Measurements from ENCODE around the gene CREB1. TPM values are rescaled to one million over a fixed set of nuclear protein-coding genes. Genes with fewer than 3 reads are reported as not detected.

CREB1 gene
- total and polyA plus RNA-seq, 11 donors, result 4.3 to 58.9 (median 48.9) TPM

DNA sequence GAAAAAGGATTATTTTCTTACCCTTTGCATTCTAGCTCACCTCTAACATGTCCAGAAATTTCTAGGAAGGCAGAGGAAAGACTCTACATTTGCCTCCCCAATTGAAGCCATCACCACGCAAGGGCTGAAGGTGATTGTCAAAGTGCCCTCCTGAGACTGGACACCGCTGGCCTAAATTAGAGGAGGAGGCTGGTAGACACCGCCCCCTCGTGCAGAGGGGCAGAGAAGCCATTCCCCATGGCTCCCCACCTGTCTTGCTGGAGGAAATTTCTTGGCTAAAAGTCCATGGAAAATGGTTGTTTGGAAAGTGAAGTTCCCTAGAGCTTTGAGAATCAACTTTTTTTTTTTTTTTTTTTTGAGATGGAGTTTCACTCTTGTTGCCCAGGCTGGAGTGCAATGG lies 31.3 kb upstream of the CREB1 start:
- TF ChIP-seq, protein P1, sequence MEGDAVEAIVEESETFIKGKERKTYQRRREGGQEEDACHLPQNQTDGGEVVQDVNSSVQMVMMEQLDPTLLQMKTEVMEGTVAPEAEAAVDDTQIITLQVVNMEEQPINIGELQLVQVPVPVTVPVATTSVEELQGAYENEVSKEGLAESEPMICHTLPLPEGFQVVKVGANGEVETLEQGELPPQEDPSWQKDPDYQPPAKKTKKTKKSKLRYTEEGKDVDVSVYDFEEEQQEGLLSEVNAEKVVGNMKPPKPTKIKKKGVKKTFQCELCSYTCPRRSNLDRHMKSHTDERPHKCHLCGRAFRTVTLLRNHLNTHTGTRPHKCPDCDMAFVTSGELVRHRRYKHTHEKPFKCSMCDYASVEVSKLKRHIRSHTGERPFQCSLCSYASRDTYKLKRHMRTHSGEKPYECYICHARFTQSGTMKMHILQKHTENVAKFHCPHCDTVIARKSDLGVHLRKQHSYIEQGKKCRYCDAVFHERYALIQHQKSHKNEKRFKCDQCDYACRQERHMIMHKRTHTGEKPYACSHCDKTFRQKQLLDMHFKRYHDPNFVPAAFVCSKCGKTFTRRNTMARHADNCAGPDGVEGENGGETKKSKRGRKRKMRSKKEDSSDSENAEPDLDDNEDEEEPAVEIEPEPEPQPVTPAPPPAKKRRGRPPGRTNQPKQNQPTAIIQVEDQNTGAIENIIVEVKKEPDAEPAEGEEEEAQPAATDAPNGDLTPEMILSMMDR (IDR thresholded peaks at IDR 0.05), result no peak
- TF ChIP-seq POLR2A (IDR thresholded peaks at IDR 0.05), result no peak
- 47 to 77% (median 68%) methylated on average over 4 of the region's 4 CpGs for WGBS, 4 donors
- Histone ChIP-seq H3K4me1 (peaks cover 0 to 59% (median 25%) of the 10 kb centered on the region in 12 donors), H3K9me3 (no peaks in the 10 kb centered on the region), H3K36me3 (no peaks in the 10 kb centered on the region), H3K4me3 (no peak overlapping the region), H3K27me3 (no peaks in the 10 kb centered on the region), H3K27ac (peak overlapping the region in 10 of 12 donors; percentile 4 to 88 (median 46))
- ATAC-seq (peak in 1 of 4 donors; percentile 23), DNase-seq (no peak)
- intact Hi-C loops (cut with DNase I), result no loop called here

DNA sequence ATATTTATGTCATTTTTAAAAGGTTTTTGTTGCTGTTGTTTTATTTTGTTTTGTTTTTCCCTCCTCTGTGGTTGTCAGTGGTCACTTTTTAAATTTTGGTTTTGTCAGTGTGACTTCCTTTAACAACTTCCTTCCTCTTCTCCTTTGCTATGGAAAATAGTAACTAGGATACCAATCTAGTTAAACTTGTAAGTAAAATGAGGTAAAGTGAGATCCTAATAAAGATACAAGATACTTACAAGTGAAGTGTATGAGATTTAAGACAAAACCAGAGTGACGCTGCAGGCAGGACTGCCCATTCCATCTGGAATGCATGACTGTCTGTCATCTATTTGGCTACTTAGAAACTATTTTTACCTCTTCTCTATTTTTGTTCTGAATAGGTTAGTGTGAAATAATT lies 30.6 kb upstream of the CREB1 start:
- no peaks in the 10 kb centered on the region for H3K27me3 ChIP-seq
- H3K4me3 ChIP-seq, result no peak overlapping the region
- intact Hi-C loops (cut with DNase I), result no loop called here
- TF ChIP-seq, protein P1 (IDR thresholded peaks at IDR 0.05), result no peak
- TF ChIP-seq POLR2A (IDR thresholded peaks at IDR 0.05), result no peak
- 21 to 30% (median 26%) methylated on average over 1 of the region's 1 CpG for WGBS, 4 donors
- peaks cover 0 to 61% (median 31%) of the 10 kb centered on the region in 12 donors for H3K4me1 ChIP-seq
- H3K36me3 ChIP-seq, result no peaks in the 10 kb centered on the region
- H3K27ac ChIP-seq, result peak overlapping the region in 10 of 12 donors; percentile 8 to 88 (median 46)
- DNase-seq (no peak), ATAC-seq (no peak)
- no peaks in the 10 kb centered on the region for H3K9me3 ChIP-seq

DNA sequence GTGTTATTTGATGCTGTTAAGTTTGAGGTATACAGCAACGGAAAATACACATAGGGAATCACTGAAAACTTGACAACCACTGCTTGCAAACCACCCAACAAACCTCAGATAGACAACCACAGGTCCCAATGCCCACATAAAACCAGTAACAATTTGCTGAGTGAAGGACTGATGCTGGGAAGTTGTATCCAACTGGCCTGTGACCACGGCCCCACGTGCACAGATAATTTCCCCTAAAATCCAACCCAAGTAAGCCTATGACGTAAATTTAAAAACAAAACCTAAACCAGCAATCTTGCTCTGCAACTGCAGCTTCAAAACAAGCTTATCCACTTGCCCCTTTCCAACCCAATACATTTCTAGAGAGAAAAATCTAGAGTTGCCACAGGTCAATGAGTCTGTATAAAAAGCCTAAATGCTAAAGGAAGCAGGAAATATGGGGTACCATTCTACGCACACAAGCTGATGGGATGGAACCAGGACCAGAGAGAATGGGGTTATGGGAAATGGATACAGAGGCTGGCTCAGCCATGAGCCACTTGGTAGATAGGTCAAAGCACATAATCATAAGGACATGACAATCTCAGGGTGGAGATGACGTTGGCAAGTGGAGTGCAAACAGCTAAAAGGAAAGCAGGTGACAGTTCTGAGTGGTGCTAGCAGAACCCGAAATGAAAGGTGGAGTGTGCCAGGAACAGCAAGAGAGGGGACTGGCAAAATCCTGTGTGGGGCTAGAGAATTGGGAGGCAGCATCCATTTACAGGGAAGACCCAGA lies 27.8 kb upstream of the CREB1 start:
- intact Hi-C loops (cut with DNase I), result no loop called here
- Histone ChIP-seq H3K4me1 (peaks cover 0 to 87% (median 48%) of the 10 kb centered on the region in 12 donors), H3K27me3 (no peaks in the 10 kb centered on the region), H3K36me3 (no peaks in the 10 kb centered on the region), H3K4me3 (no peak overlapping the region), H3K27ac (peak overlapping the region in 11 of 12 donors; percentile 43 to 88 (median 71)), H3K9me3 (no peaks in the 10 kb centered on the region)
- ATAC-seq (peak; percentile 67 to 87 (median 80)), DNase-seq (peak in 4 of 5 donors; percentile 30 to 75 (median 50))
- TF ChIP-seq POLR2A (IDR thresholded peaks at IDR 0.05), result no peak
- TF ChIP-seq, protein P1 (IDR thresholded peaks at IDR 0.05), result no peak
- 78 to 83% (median 80%) methylated on average over 7 of the region's 7 CpGs for WGBS, 4 donors

DNA sequence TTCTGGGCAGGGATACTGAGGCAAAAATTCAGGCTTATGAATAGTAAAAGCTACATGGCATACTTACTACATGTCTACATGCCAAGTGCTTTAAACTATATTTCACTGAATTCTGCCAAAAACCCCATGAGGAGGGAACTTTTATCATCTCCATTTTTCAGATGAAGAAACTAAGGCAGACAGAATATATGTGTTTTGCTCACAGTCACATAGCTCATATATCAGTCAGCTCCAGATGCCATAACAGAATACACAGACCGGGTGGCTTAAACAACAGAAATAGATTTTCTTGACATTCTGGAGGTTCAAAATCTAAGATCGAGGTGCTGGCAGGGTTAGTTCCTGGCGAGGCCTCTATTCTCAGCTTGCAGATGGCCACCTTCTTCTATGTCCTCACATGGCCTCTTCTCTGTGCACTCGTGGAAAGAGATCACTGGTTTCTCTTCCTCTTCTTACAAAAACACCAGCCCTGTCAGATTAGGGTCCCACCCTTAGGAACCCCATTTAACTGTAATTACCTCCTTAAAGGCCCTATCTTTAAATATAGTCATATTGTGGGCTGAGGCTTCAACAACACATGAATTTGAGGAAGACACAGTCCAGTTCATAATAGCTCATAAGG lies 27.1 kb upstream of the CREB1 start:
- Histone ChIP-seq H3K27ac (peak overlapping the region; percentile 21 to 88 (median 67)), H3K9me3 (no peaks in the 10 kb centered on the region), H3K4me1 (peaks cover 0 to 84% (median 47%) of the 10 kb centered on the region in 12 donors), H3K36me3 (no peaks in the 10 kb centered on the region), H3K4me3 (no peak overlapping the region), H3K27me3 (no peaks in the 10 kb centered on the region)
- intact Hi-C loops (cut with DNase I), result no loop called here
- 42 to 61% (median 49%) methylated on average over 4 of the region's 4 CpGs for whole genome bisulfite sequencing, 4 donors
- ATAC-seq (peak in 2 of 4 donors; percentile 13 to 25), DNase-seq (no peak)
- TF ChIP-seq, protein P1 (IDR thresholded peaks at IDR 0.05), result no peak
- no peak for TF ChIP-seq POLR2A (IDR thresholded peaks at IDR 0.05)

Data from heart left ventricle (tissue), 16 donors.